OCI-LY7 (cell line): ENCODE measurements around the gene LRRC7.

ENCODE experiments used
- CTCF ChIP-seq: fragments of 200-600 bp; sonication (generic); conservative IDR thresholded peaks from 2 replicates; pipeline ENCODE4 v1.5.1; 2014; ENCODE audit warnings: mild to moderate bottlenecking, antibody characterized with exemption, low read length, moderate library complexity, mixed read lengths
- EZH2phosphoT487 ChIP-seq: fragments of 200-600 bp; sonication (generic); IDR thresholded peaks from 2 replicates; pipeline ENCODE4 v1.6.1; 2018; ENCODE audit warnings: low read depth, borderline replicate concordance, mild to moderate bottlenecking, mixed run types, antibody characterized with exemption, low read length, moderate library complexity, mixed read lengths

GRCh38 chr1:69919922-69920273, 352.2 kb downstream of the LRRC7 start:
- no peak for TF ChIP-seq CTCF
- TF ChIP-seq EZH2phosphoT487, result no peak
